PFSK-1 (cell line): Measurements from ENCODE around the gene MAP2K1.

Experiments used
- POLR2AphosphoS5 ChIP-seq: IDR thresholded peaks from 2 replicates; pipeline ENCODE4 v1.6.1; 2012; ENCODE audit warnings: low read depth, mild to moderate bottlenecking, control low read depth, low read length, moderate library complexity
- REST ChIP-seq, 2 experiments: IDR thresholded peaks; 2 replicates each; pipeline versions ENCODE4 v1.6.1 to v1.8.0; 2011 to 2012; ENCODE audit warnings: low read depth in 2 of 2, low read length in 2 of 2, control low read depth in 1 of 2, inconsistent platforms in 1 of 2, mild to moderate bottlenecking in 1 of 2, moderate library complexity in 1 of 2; ENCODE audit not compliant: insufficient read depth in 1 of 2

- TF ChIP-seq POLR2AphosphoS5 (no peak), REST (IDR thresholded peaks at IDR 0.05; ENCODE audit: insufficient read depth in 1 of 2, low read depth in 2 of 2, low read length in 2 of 2) (no peak)
Measured at GRCh38 chr15:66488525-66488924, 101.8 kb downstream of the MAP2K1 start.
